CD4-positive, alpha-beta T cell (primary cell): ENCODE results near the gene HEY2. TPM values are rescaled to one million over a fixed set of nuclear protein-coding genes. Genes with fewer than 3 reads are reported as not detected.

ENCODE experiments used
- ATAC-seq: fragments of 200-7000 bp; cut with Tn5 transposase; one replicate; pipeline ENCODE4 v1.10.0; 2022; ENCODE audit warnings: mild to moderate bottlenecking; ENCODE audit not compliant: poor library complexity
- CTCF ChIA-PET: fragments of 350-600 bp; sonication (Branson Sonifier 250); formaldehyde crosslinking; loops from one replicate; lab custom pipeline; 2021; ENCODE audit warnings: antibody characterized with exemption, inconsistent platforms; lab: Charles Lee
- POLR2A ChIA-PET: fragments of 350-600 bp; sonication (Branson Sonifier 250); formaldehyde crosslinking; loops from one replicate; lab custom pipeline; 2021; ENCODE audit warnings: antibody characterized with exemption, inconsistent platforms; lab: Charles Lee
- DNase-seq, 14 experiments: peaks; one replicate each; pipeline ENCODE4 v3.0.0-alpha.2; 2013 to 2020; ENCODE audit warnings: mixed read lengths in 2 of 14
- H3K27ac ChIP-seq, 2 donors: one replicate each; pipeline versions ENCODE4 v1.5.1 to v1.7.0; 2013; ENCODE audit warnings: low read length in 2 of 2, low read depth in 1 of 2, mild to moderate bottlenecking in 1 of 2
- H3K27me3 ChIP-seq, 2 experiments: 1 replicate in 1 of 2; 2 replicates in 1 of 2; pipeline versions ENCODE4 v1.6.1 to v1.7.0; 2013; ENCODE audit warnings: low read length in 2 of 2, control low read depth in 1 of 2, mild to moderate bottlenecking in 1 of 2, moderate library complexity in 1 of 2; ENCODE audit not compliant: insufficient read depth in 2 of 2, control insufficient read depth in 1 of 2
- H3K36me3 ChIP-seq: one replicate; pipeline ENCODE4 v1.6.1; 2013; ENCODE audit warnings: low read length, control low read depth; ENCODE audit not compliant: insufficient read depth
- H3K4me1 ChIP-seq: one replicate; pipeline ENCODE4 v1.6.1; 2013; ENCODE audit warnings: low read length, control low read depth; ENCODE audit not compliant: insufficient read depth
- H3K4me3 ChIP-seq: one replicate; pipeline ENCODE4 v1.5.1; 2013; ENCODE audit warnings: mild to moderate bottlenecking, low read length, moderate library complexity
- H3K9me3 ChIP-seq, 2 experiments: 1 replicate in 1 of 2; 2 replicates in 1 of 2; pipeline versions ENCODE4 v1.6.1 to v1.7.0; 2013; ENCODE audit warnings: low read length in 2 of 2, mild to moderate bottlenecking in 2 of 2, control low read depth in 1 of 2, moderate library complexity in 1 of 2; ENCODE audit not compliant: control insufficient read depth in 1 of 2, insufficient read depth in 1 of 2
- H3K27ac Mint-ChIP-seq: one replicate; pipeline ENCODE4 v1.8.0; 2020; ENCODE audit warnings: mixed read lengths
- H3K27me3 Mint-ChIP-seq: one replicate; pipeline ENCODE4 v1.8.0; 2021; ENCODE audit warnings: mixed read lengths
- H3K36me3 Mint-ChIP-seq: one replicate; pipeline ENCODE4 v1.8.0; 2021; ENCODE audit warnings: low read depth, mixed read lengths
- H3K4me1 Mint-ChIP-seq: one replicate; pipeline ENCODE4 v1.8.0; 2021; ENCODE audit warnings: low read depth, mixed read lengths
- H3K4me3 Mint-ChIP-seq: one replicate; pipeline ENCODE4 v1.8.0; 2020; ENCODE audit warnings: mild to moderate bottlenecking, mixed read lengths
- H3K9me3 Mint-ChIP-seq: one replicate; pipeline ENCODE4 v1.8.0; 2020; ENCODE audit warnings: mixed read lengths
- CTCF ChIP-seq: fragments of 200-600 bp; IDR thresholded peaks from one replicate; pipeline ENCODE4 v1.8.0; 2022; ENCODE audit warnings: antibody characterized with exemption, mild to moderate bottlenecking
- intact Hi-C, 2 experiments: fragments of 100-400 bp; cut with DNase I in 1 of 2; cut with micrococcal nuclease in 1 of 2; formaldehyde crosslinking; loops; one replicate each; pipeline versions ENCODE4 v1.15.1 to v1.9.0; 2023 to 2025; cut with DNase I, micrococcal nuclease
- total RNA-seq, 174 experiments: library from RNA in 2 of 174; stranded (reverse) in 2 of 174; gene quantifications; one replicate each; pipeline ENCODE4 v1.2.3 and lab custom pipeline; 2021 to 2026

Gene HEY2
- total RNA-seq, 2 experiments from 2014 or later: 0.08 to 0.30 TPM

GRCh38 chr6:125759184-125759902 is 9.9 kb downstream of the HEY2 start:
- intact Hi-C loops: no loop called here
- ATAC-seq (no peak), DNase-seq (peak in 1 of 14 experiments; percentile 30)
- Mint-ChIP-seq H3K27me3 (peaks cover 71% of the 10 kb centered on the region), H3K4me3 (no peak overlapping the region), H3K36me3 (no peaks in the 10 kb centered on the region), H3K4me1 (no peaks in the 10 kb centered on the region), H3K9me3 (no peaks in the 10 kb centered on the region), H3K27ac (no peak overlapping the region)
- H3K27me3 ChIP-seq: peaks cover 4 to 25% of the 10 kb centered on the region in 2 experiments
- ChIA-PET POLR2A (interaction anchor here (1.3 kb wide), 1 partner anchor 31 kb away, joined by 3 read pairs; the partner anchor contains the start of gene NCOA7), CTCF (no interaction called here)
- H3K9me3 ChIP-seq: peaks cover 0 to 5% of the 10 kb centered on the region in 2 experiments
- TF ChIP-seq CTCF: no peak
- no peaks in the 10 kb centered on the region for H3K4me1 ChIP-seq
- no peak overlapping the region for H3K4me3 ChIP-seq
- no peak overlapping the region for H3K27ac ChIP-seq
- no peaks in the 10 kb centered on the region for H3K36me3 ChIP-seq

DNA sequence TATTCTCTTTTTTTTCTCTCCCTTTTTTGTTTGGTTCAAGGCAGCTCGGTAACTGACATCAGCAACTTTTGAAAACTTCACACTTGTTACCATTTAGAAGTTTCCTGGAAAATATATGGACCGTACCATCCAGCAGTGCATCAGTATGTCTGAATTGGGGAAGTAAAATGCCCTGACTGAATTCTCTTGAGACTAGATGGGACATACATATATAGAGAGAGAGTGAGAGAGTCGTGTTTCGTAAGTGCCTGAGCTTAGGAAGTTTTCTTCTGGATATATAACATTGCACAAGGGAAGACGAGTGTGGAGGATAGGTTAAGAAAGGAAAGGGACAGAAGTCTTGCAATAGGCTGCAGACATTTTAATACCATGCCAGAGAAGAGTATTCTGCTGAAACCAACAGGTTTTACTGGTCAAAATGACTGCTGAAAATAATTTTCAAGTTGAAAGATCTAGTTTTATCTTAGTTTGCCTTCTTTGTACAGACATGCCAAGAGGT is 10.6 kb downstream of the HEY2 start:
- ChIA-PET POLR2A (interaction anchor here (1.3 kb wide), 1 partner anchor 31 kb away, joined by 3 read pairs; the partner anchor contains the start of gene NCOA7), CTCF (no interaction called here)
- no peak for TF ChIP-seq CTCF
- Mint-ChIP-seq H3K4me1 (no peaks in the 10 kb centered on the region), H3K27ac (no peak overlapping the region), H3K36me3 (no peaks in the 10 kb centered on the region), H3K4me3 (no peak overlapping the region), H3K9me3 (no peaks in the 10 kb centered on the region), H3K27me3 (peaks cover 70% of the 10 kb centered on the region)
- Histone ChIP-seq H3K27ac (no peak overlapping the region), H3K36me3 (no peaks in the 10 kb centered on the region), H3K4me3 (no peak overlapping the region), H3K27me3 (peaks cover 4 to 19% of the 10 kb centered on the region in 2 experiments), H3K4me1 (no peaks in the 10 kb centered on the region), H3K9me3 (peaks cover 0 to 5% of the 10 kb centered on the region in 2 experiments)
- DNase-seq (no peak), ATAC-seq (no peak)
- intact Hi-C loops: no loop called here

DNA sequence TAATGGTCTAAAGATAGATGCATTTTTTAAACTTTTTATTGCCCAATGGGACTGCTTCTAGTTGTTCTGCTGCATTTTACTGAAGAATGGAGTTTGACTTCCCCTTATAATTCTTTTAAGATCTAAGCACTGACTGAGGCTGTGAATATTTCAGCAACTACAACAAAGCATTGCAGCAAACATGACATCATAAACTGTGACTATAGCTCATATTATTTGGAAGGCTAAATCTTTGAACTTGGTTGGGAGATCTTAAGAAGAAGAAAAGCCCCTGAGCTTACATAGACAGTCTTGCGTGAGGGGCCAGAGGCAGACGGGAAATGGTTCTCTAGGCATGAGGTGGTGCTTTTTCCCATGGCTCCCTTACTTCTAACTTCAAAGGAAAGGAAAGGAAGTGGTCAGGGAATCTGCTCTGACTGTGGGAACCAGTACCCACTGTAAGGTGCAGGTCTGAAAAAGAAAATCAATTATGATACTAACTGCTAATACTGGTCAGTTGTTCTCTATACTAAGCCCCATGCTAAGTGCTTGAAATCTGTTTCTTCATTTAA is 14.8 kb downstream of the HEY2 start:
- Mint-ChIP-seq H3K36me3 (no peaks in the 10 kb centered on the region), H3K27ac (no peak overlapping the region), H3K4me1 (no peaks in the 10 kb centered on the region), H3K4me3 (no peak overlapping the region), H3K9me3 (no peaks in the 10 kb centered on the region), H3K27me3 (peaks cover 69% of the 10 kb centered on the region)
- Histone ChIP-seq H3K9me3 (peaks cover 0 to 3% of the 10 kb centered on the region in 2 experiments), H3K27ac (no peak overlapping the region), H3K4me3 (no peak overlapping the region), H3K36me3 (no peaks in the 10 kb centered on the region), H3K4me1 (no peaks in the 10 kb centered on the region), H3K27me3 (peaks cover 4 to 23% of the 10 kb centered on the region in 2 experiments)
- POLR2A ChIA-PET: interaction anchor here (0.7 kb wide), 1 partner anchor 27 kb away, joined by 3 read pairs; the partner anchor contains the start of gene NCOA7
- CTCF ChIA-PET: interaction anchor here (1.2 kb wide), 2 partner anchors 11 to 192 kb away, joined by 3 to 5 read pairs; partner anchors contain the start of gene HINT3
- no peak for ATAC-seq
- intact Hi-C loops: no loop called here
- no peak for DNase-seq
- no peak for TF ChIP-seq CTCF
